ENCODE results near the gene RPL22L1.

DNA sequence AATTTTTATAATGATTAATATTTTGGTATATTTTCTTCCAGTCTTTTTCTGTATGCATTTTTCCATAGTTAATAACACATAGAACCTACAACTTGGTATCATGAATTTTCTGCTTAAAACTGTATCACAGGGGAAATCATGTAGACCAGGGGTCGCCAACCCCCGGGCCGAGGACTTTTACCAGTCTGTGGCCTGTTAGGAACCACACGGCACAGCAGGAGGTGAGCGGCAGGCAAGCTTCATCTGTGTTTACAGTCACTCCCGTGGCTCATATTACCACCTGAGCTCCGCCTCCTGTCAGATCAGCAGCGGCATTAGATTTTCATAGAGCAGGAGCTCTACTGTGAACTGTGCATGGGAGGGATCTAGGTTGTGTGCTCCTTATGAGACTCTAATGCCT is 54.7 kb downstream of the RPL22L1 start:
- TF ChIP-seq CTCF (IDR thresholded peaks at IDR 0.05), result no peak
- no peak for TF ChIP-seq JUND (IDR thresholded peaks at IDR 0.05)
- TF ChIP-seq TEAD4 (IDR thresholded peaks at IDR 0.05; ENCODE audit: borderline replicate concordance, insufficient read depth), result no peak
- no peak for TF ChIP-seq GABPA (IDR thresholded peaks at IDR 0.05; ENCODE audit: low read depth)
- TF ChIP-seq POLR2AphosphoS5 (IDR thresholded peaks at IDR 0.05; ENCODE audit: low read depth, low read length), result no peak
- no peak for TF ChIP-seq FOXM1 (IDR thresholded peaks at IDR 0.05; ENCODE audit: low read depth)
